Vagina (tissue), 2 donors: ENCODE measurements around the gene C5AR2.

ENCODE experiments used
- POLR2A ChIP-seq, 2 donors: fragments of 450-650 bp; IDR thresholded peaks; one replicate each; pipeline ENCODE4 v1.6.1; 2017; ENCODE audit warnings: antibody characterized with exemption in 2 of 2, mild to moderate bottlenecking in 2 of 2, moderate library complexity in 2 of 2
- TF ChIP-seq, protein P1 (sequence below), 3 experiments: fragments of 450-650 bp in 2 of 3; fragments of 200-600 bp in 1 of 3; sonication (generic) in 1 of 3; IDR thresholded peaks; one replicate each; pipeline ENCODE4 v1.5.1; 2017 to 2019; ENCODE audit warnings: antibody characterized with exemption in 3 of 3, mild to moderate bottlenecking in 2 of 3, moderate library complexity in 2 of 3

DNA sequence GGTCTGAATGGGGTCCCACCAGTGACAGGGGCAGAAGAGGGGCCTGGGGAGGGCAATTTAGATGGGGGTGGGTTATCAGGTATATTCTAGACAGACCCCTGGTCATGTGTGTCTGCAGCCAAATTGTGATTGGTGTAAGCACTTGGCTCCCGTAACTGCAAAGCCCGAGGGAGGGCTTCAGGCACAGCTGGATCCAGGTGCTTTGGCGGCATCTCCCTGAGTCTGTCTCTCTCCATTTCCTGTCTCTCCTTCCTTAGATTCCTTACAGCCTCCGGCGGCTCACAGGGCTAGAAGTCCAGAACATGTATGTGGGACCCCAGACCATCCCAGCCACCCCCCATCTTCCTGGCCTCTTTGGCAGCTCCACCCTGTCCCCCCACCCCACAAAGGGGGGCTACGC is 48.6 kb downstream of the C5AR2 start:
- no peak for TF ChIP-seq POLR2A (IDR thresholded peaks at IDR 0.05)
- TF ChIP-seq, protein P1, sequence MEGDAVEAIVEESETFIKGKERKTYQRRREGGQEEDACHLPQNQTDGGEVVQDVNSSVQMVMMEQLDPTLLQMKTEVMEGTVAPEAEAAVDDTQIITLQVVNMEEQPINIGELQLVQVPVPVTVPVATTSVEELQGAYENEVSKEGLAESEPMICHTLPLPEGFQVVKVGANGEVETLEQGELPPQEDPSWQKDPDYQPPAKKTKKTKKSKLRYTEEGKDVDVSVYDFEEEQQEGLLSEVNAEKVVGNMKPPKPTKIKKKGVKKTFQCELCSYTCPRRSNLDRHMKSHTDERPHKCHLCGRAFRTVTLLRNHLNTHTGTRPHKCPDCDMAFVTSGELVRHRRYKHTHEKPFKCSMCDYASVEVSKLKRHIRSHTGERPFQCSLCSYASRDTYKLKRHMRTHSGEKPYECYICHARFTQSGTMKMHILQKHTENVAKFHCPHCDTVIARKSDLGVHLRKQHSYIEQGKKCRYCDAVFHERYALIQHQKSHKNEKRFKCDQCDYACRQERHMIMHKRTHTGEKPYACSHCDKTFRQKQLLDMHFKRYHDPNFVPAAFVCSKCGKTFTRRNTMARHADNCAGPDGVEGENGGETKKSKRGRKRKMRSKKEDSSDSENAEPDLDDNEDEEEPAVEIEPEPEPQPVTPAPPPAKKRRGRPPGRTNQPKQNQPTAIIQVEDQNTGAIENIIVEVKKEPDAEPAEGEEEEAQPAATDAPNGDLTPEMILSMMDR (IDR thresholded peaks at IDR 0.05): no peak
